GM12801 (cell line): Measurements from ENCODE around the gene SOX6.

Experiments used
- CTCF ChIP-seq: IDR thresholded peaks from one replicate; pipeline ENCODE4 v1.5.1; 2011; ENCODE audit warnings: control low read depth; ENCODE audit not compliant: insufficient read length; ENCODE audit errors: extremely low read depth

Gene SOX6

GRCh38 chr11:16166571-16166970, 189.8 kb downstream of the SOX6 start:
- no peak for TF ChIP-seq CTCF

GRCh38 chr11:16160146-16160545, 196.2 kb downstream of the SOX6 start:
- TF ChIP-seq CTCF = no peak

GRCh38 chr11:16158426-16158994, 197.8 kb downstream of the SOX6 start:
- no peak for TF ChIP-seq CTCF

DNA sequence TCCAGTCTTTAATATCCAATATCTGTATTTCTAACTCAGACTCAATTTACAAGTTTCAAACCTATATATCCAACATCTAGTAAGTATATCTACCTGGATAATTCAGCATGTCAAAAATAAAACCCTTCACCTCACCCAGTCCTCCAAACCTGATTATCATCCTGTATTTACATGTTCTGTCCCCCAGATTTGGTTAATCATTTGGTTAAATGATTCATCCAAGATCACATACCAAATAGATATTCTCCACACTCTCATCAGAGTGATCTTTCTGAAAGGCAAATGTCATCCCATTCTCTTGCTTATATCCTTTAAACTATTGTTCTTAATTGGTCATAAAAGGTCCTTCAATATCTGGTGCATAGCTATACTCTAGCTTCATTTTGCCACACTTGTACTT, 199.0 kb downstream of the SOX6 start:
- no peak for TF ChIP-seq CTCF

DNA sequence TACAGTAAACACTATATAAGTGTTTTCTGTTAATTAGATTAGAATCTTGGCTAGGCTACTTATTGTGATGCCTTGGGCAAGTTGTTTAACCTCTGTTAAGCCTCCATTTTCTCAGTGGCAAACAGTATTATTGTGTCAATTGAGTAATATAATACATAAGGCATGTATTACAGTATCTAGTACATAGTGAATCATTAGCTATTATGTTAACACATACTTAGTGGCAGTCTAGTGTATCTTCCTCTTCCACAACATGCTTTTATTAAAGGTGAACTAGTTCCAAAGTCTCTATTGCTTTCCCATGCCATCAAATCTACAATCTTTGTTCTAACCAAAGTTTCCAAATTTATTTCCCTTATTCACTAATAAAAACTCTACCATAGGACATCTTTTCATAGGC, 200.9 kb downstream of the SOX6 start:
- TF ChIP-seq CTCF = no peak

DNA sequence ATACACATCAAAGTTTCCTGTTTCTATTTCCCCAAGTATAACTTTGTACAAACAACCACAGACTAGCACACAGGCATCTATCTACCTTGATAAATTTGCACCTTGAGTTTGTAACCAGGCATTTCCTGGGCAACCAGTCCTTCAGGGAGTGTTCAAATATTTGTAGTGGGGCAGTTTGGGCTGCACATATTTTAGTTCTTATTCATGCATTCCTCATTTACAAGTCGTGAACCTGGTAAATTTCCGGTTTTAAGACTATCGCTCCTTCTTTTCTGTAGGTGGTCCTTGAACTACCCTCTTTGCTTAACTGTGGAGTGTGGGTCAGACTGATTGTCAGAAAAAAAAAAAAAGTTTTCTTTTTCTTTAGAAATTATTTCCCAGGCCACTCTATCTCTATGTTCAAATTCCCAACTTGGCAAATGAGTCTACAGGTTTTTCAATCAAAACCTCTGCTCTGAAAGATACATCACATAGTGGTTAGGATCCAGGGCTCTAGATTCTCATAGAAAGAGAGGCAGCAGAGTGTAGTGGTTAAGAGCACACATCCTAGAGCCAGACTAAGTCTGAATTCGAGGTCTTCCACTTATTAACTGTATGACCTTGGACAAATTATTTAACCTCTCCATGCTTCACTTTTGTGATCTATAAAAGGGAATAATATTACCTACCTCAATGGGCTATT, 201.5 kb downstream of the SOX6 start:
- no peak for TF ChIP-seq CTCF

DNA sequence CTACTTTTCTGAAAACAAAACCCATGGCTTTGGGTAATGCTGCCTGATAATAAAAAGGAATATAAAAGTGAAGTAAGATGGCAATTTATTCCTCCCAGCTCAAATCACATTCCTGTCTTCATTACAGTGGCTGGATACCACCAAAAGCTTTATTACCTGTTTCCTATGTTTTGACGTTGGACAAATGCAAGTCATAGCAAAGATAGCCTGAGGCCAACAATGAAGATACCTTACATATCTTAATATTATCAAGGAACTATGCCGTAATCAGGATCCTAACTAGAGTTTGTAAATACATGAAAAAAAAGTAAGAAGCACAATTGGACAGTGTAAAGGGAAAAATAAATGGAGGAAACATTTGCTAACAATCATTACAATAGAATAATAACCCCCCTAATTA, 202.4 kb downstream of the SOX6 start:
- TF ChIP-seq CTCF = no peak
